ENCODE measurements around the gene IPO4. TPM values are rescaled to one million over a fixed set of nuclear protein-coding genes. Genes with fewer than 3 reads are reported as not detected.

Gene IPO4
- total RNA-seq, 4 donors from 2014 or later, result 43.0 to 90.5 (median 58.0) TPM

- no peaks in the 10 kb centered on the region for H3K27me3 ChIP-seq
- 86% methylated on average over 9 of the region's 9 CpGs for WGBS
- TF ChIP-seq, protein P1, sequence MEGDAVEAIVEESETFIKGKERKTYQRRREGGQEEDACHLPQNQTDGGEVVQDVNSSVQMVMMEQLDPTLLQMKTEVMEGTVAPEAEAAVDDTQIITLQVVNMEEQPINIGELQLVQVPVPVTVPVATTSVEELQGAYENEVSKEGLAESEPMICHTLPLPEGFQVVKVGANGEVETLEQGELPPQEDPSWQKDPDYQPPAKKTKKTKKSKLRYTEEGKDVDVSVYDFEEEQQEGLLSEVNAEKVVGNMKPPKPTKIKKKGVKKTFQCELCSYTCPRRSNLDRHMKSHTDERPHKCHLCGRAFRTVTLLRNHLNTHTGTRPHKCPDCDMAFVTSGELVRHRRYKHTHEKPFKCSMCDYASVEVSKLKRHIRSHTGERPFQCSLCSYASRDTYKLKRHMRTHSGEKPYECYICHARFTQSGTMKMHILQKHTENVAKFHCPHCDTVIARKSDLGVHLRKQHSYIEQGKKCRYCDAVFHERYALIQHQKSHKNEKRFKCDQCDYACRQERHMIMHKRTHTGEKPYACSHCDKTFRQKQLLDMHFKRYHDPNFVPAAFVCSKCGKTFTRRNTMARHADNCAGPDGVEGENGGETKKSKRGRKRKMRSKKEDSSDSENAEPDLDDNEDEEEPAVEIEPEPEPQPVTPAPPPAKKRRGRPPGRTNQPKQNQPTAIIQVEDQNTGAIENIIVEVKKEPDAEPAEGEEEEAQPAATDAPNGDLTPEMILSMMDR (IDR thresholded peaks at IDR 0.05), result no peak
- TF ChIP-seq EP300 (IDR thresholded peaks at IDR 0.05) (no peak), POLR2A (IDR thresholded peaks at IDR 0.05) (no peak), POLR2AphosphoS5 (IDR thresholded peaks at IDR 0.05) (no peak)
- peak overlapping the region; percentile 76 for H3K4me3 ChIP-seq
- H3K4me1 ChIP-seq, result peaks cover 54% of the 10 kb centered on the region
- no peak overlapping the region for H3K27ac ChIP-seq
- DNase-seq (ENCODE audit: low spot score in 2 of 2), result no peak
- no peaks in the 10 kb centered on the region for H3K9me3 ChIP-seq
- H3K36me3 ChIP-seq, result peaks cover 32% of the 10 kb centered on the region
These were observed 49.2 kb downstream of the IPO4 start for GRCh38 chr14:24139272-24139934.

GRCh38 chr14:24138396-24139271, 50.0 kb downstream of the IPO4 start:
- TF ChIP-seq EP300 (IDR thresholded peaks at IDR 0.05) (no peak), POLR2A (IDR thresholded peaks at IDR 0.05) (no peak), POLR2AphosphoS5 (IDR thresholded peaks at IDR 0.05) (no peak)
- TF ChIP-seq, protein P1 (IDR thresholded peaks at IDR 0.05), result no peak
- no peak overlapping the region for H3K27ac ChIP-seq
- H3K4me1 ChIP-seq, result peaks cover 54% of the 10 kb centered on the region
- H3K4me3 ChIP-seq, result no peak overlapping the region
- no peaks in the 10 kb centered on the region for H3K9me3 ChIP-seq
- H3K36me3 ChIP-seq, result peaks cover 28% of the 10 kb centered on the region
- 81% methylated on average over 13 of the region's 13 CpGs for WGBS
- H3K27me3 ChIP-seq, result no peaks in the 10 kb centered on the region
- DNase-seq (ENCODE audit: low spot score in 2 of 2), result no peak

- no peaks in the 10 kb centered on the region for H3K27me3 ChIP-seq
- no peaks in the 10 kb centered on the region for H3K9me3 ChIP-seq
- peaks cover 22% of the 10 kb centered on the region for H3K36me3 ChIP-seq
- H3K4me1 ChIP-seq, result peaks cover 55% of the 10 kb centered on the region
- no peak for TF ChIP-seq POLR2AphosphoS5 (IDR thresholded peaks at IDR 0.05)
- TF ChIP-seq POLR2A (IDR thresholded peaks at IDR 0.05), result no peak
- TF ChIP-seq, protein P1 (IDR thresholded peaks at IDR 0.05), result no peak
- no peak for TF ChIP-seq EP300 (IDR thresholded peaks at IDR 0.05)
- no peak overlapping the region for H3K27ac ChIP-seq
- H3K4me3 ChIP-seq, result no peak overlapping the region
- 85% methylated on average over 8 of the region's 8 CpGs for WGBS
- no peak for DNase-seq (ENCODE audit: low spot score in 2 of 2)
These were observed 50.9 kb downstream of the IPO4 start for GRCh38 chr14:24137529-24138395.

- 29% methylated on average over 13 of the region's 13 CpGs for WGBS
- no peak for TF ChIP-seq POLR2AphosphoS5 (IDR thresholded peaks at IDR 0.05)
- TF ChIP-seq, protein P1 (IDR thresholded peaks at IDR 0.05), result no peak
- no peak for TF ChIP-seq POLR2A (IDR thresholded peaks at IDR 0.05)
- TF ChIP-seq EP300 (IDR thresholded peaks at IDR 0.05), result no peak
- no peaks in the 10 kb centered on the region for H3K27me3 ChIP-seq
- no peaks in the 10 kb centered on the region for H3K9me3 ChIP-seq
- peaks cover 55% of the 10 kb centered on the region for H3K4me1 ChIP-seq
- no peak for DNase-seq (ENCODE audit: low spot score in 2 of 2)
- peak overlapping the region; percentile 93 for H3K27ac ChIP-seq
- peak overlapping the region; percentile 99 for H3K4me3 ChIP-seq
- H3K36me3 ChIP-seq, result peaks cover 22% of the 10 kb centered on the region
These were observed 51.7 kb downstream of the IPO4 start for GRCh38 chr14:24136684-24137528.

All from suprapubic skin (tissue), 4 donors.